Endothelial cell of umbilical vein (primary cell): ENCODE results near the gene FCGBP. TPM values are rescaled to one million over a fixed set of nuclear protein-coding genes. Genes with fewer than 3 reads are reported as not detected.

ENCODE experiments used
- BruUV-seq: library from RNA; stranded (reverse); fragments of 400-500 nt; replicated peaks from 2 replicates; lab custom pipeline; 2021; lab: Mats Ljungman, UMichigan
- CTCF ChIA-PET: fragments of 300-600, 350-600 bp; sonication (Branson Sonifier 250); formaldehyde crosslinking; loops from one replicate; lab custom pipeline; 2021; ENCODE audit warnings: antibody characterized with exemption, inconsistent platforms; lab: Charles Lee
- POLR2A ChIA-PET: fragments of 300-600, 350-600 bp; sonication (Branson Sonifier 250); formaldehyde crosslinking; loops from one replicate; lab custom pipeline; 2021; ENCODE audit warnings: antibody characterized with exemption, inconsistent platforms; lab: Charles Lee
- DNase-seq: peaks from one replicate; pipeline ENCODE4 v3.0.0-alpha.2; 2011; ENCODE audit warnings: low read depth, low spot score
- FAIRE-seq: peaks from 2 replicates; lab custom pipeline; 2011; peaks lifted over from hg19 to GRCh38; lab: Jason Lieb, UNC
- H2AFZ ChIP-seq: 2 replicates; pipeline ENCODE4 v1.6.0; 2012; ENCODE audit warnings: low read depth, low read length, control low read depth, inconsistent platforms
- H3K27ac ChIP-seq: 2 replicates; pipeline ENCODE4 v1.5.1; 2011; ENCODE audit warnings: low read depth, mild to moderate bottlenecking, control low read depth, low read length, moderate library complexity; ENCODE audit not compliant: insufficient read depth
- H3K27me3 ChIP-seq, 2 experiments: 2 replicates each; pipeline versions ENCODE4 v1.6.0 to v1.6.1; 2011; ENCODE audit warnings: low read length in 2 of 2, mixed read lengths in 1 of 2; ENCODE audit not compliant: control insufficient read depth in 2 of 2, insufficient read depth in 2 of 2
- H3K36me3 ChIP-seq, 2 experiments: 2 replicates in 1 of 2; 3 replicates in 1 of 2; pipeline ENCODE4 v1.5.1; 2011; ENCODE audit warnings: low read length in 2 of 2, mild to moderate bottlenecking in 1 of 2, moderate library complexity in 1 of 2; ENCODE audit not compliant: control insufficient read depth in 2 of 2, insufficient read depth in 2 of 2; ENCODE audit errors: extremely low read depth in 1 of 2
- H3K4me1 ChIP-seq: 3 replicates; pipeline ENCODE4 v1.5.1; 2011; ENCODE audit warnings: mild to moderate bottlenecking, low read length; ENCODE audit not compliant: control insufficient read depth, insufficient read depth; ENCODE audit errors: extremely low read depth
- H3K4me2 ChIP-seq: 2 replicates; pipeline ENCODE4 v1.6.1; 2011; ENCODE audit warnings: low read length, control low read depth, mixed read lengths; ENCODE audit not compliant: insufficient read depth
- H3K4me3 ChIP-seq, 3 experiments: fragments of 200-600 bp in 1 of 3; sonication (generic), shearing (Covaris generic) in 1 of 3; replicated peaks in 1 of 3; 2 replicates each; pipeline ENCODE4 v1.5.1; 2011 to 2016; ENCODE audit warnings: control low read depth in 3 of 3, low read length in 3 of 3, mild to moderate bottlenecking in 2 of 3, inconsistent platforms in 1 of 3, low read depth in 1 of 3, moderate library complexity in 1 of 3; ENCODE audit not compliant: insufficient read depth in 1 of 3
- H3K79me2 ChIP-seq: 2 replicates; pipeline ENCODE4 v1.6.0; 2012; ENCODE audit warnings: low read length, inconsistent platforms; ENCODE audit not compliant: control insufficient read depth, insufficient read depth
- H3K9ac ChIP-seq: replicated peaks from 2 replicates; pipeline ENCODE3; 2011; ENCODE audit warnings: low read length, control low read depth; ENCODE audit not compliant: insufficient read depth; ENCODE audit errors: extremely low read depth
- H3K9me1 ChIP-seq: replicated peaks from 3 replicates; pipeline ENCODE4 v1.6.0; 2011; ENCODE audit warnings: mild to moderate bottlenecking, low read length; ENCODE audit not compliant: control insufficient read depth, insufficient read depth; ENCODE audit errors: extremely low read depth
- H3K9me3 ChIP-seq: replicated peaks from 2 replicates; pipeline ENCODE4 v1.5.1; 2012; ENCODE audit warnings: low read length, inconsistent platforms; ENCODE audit not compliant: control insufficient read depth, insufficient read depth
- H4K20me1 ChIP-seq: replicated peaks from 2 replicates; pipeline ENCODE3; 2011; ENCODE audit warnings: mild to moderate bottlenecking, low read length; ENCODE audit not compliant: control insufficient read depth, insufficient read depth; ENCODE audit errors: extremely low read depth
- CTCF ChIP-seq, 2 donors: IDR thresholded peaks; 1 replicate in 1 of 2; 2 replicates in 1 of 2; pipeline ENCODE4 v1.5.1; 2011; ENCODE audit warnings: low read length in 2 of 2, mild to moderate bottlenecking in 2 of 2, moderate library complexity in 2 of 2, control low read depth in 1 of 2, inconsistent platforms in 1 of 2, low read depth in 1 of 2; ENCODE audit not compliant: insufficient read depth in 1 of 2; ENCODE audit errors: extremely low read depth in 1 of 2
- EZH2 ChIP-seq: IDR thresholded peaks from 2 replicates; pipeline ENCODE4 v1.6.1; 2012; ENCODE audit warnings: borderline replicate concordance, low read depth, mild to moderate bottlenecking, moderate library complexity, low read length, inconsistent platforms; ENCODE audit not compliant: severe bottlenecking
- FOS ChIP-seq: IDR thresholded peaks from 2 replicates; pipeline ENCODE4 v1.6.1; 2011; ENCODE audit warnings: mild to moderate bottlenecking, low read length, moderate library complexity, borderline replicate concordance; ENCODE audit not compliant: insufficient read depth
- POLR2AphosphoS5 ChIP-seq: IDR thresholded peaks from 2 replicates; pipeline ENCODE4 v1.6.1; 2012; ENCODE audit warnings: low read depth, mild to moderate bottlenecking, control low read depth, low read length, moderate library complexity; ENCODE audit not compliant: insufficient read depth
- dilution Hi-C: fragments of 300-500 bp; cut with MboI; formaldehyde crosslinking; loops from one replicate; pipeline ENCODE4 v1.15.0; 2019; ENCODE audit warnings: low sequenced_read_pairs; ENCODE audit not compliant: extremely low pct_ligation_motif_present
- intact Hi-C: fragments of 100-400 bp; cut with micrococcal nuclease; formaldehyde crosslinking; loops from one replicate; pipeline ENCODE4 v1.10.0; 2022
- polyA plus RNA-seq, 4 experiments: library from polyadenylated mRNA; depleted of rRNA in 3 of 4; stranded (reverse) in 3 of 4; unstranded in 1 of 4; fragments of >200 nt; gene quantifications; 2 replicates each; pipeline versions ENCODE4 v1.2.1 to v1.2.3, GENCODE V29; 2011 to 2012; ENCODE audit warnings: missing spikeins in 1 of 4
- total RNA-seq: library from RNA; stranded (reverse); gene quantifications from 2 replicates; pipeline ENCODE4 v1.2.3, GENCODE V29; 2021

The FCGBP gene
- total and polyA plus RNA-seq, 2 donors (not counting 3 experiments of a cell fraction or from before 2014, with no cell fraction given), result 0.01 TPM; not detected in 1

- H3K4me1 ChIP-seq, result peaks cover 13% of the 10 kb centered on the region
- H3K4me2 ChIP-seq, result no peak overlapping the region
- CTCF ChIA-PET, result no interaction called here
- DNase-seq (no peak), FAIRE-seq (no peak)
- no peak overlapping the region for H3K9ac ChIP-seq
- peaks cover 17% of the 10 kb centered on the region for H3K79me2 ChIP-seq
- H4K20me1 ChIP-seq, result no peaks in the 10 kb centered on the region
- no TSS peak for BruUV-seq
- H3K27me3 ChIP-seq, result no peaks in the 10 kb centered on the region
- H3K36me3 ChIP-seq, result peaks cover 6 to 25% of the 10 kb centered on the region in 2 experiments
- POLR2A ChIA-PET, result no interaction called here
- no peak for TF ChIP-seq FOS
- no peak for TF ChIP-seq POLR2AphosphoS5
- TF ChIP-seq CTCF (IDR thresholded peaks at IDR 0.05; ENCODE audit: extremely low read depth in 1 of 2, insufficient read depth in 1 of 2, low read depth in 1 of 2, low read length in 2 of 2), result no peak
- TF ChIP-seq EZH2, result no peak
- H2AFZ ChIP-seq, result no peak overlapping the region
- dilution Hi-C loops, result no loop called here
- no peak overlapping the region for H3K27ac ChIP-seq
- intact Hi-C loops, result loop anchor here (5.0 kb wide), 1 partner anchor 77 kb away; no protein-coding TSS in a partner anchor
- H3K9me3 ChIP-seq, result no peaks in the 10 kb centered on the region
- no peak overlapping the region for H3K4me3 ChIP-seq
- H3K9me1 ChIP-seq, result no peaks in the 10 kb centered on the region
Observed at GRCh38 chr19:39974377-39975155, 40.1 kb upstream of the FCGBP start.
